Measurements from ENCODE around the gene KDM4C.

DNA sequence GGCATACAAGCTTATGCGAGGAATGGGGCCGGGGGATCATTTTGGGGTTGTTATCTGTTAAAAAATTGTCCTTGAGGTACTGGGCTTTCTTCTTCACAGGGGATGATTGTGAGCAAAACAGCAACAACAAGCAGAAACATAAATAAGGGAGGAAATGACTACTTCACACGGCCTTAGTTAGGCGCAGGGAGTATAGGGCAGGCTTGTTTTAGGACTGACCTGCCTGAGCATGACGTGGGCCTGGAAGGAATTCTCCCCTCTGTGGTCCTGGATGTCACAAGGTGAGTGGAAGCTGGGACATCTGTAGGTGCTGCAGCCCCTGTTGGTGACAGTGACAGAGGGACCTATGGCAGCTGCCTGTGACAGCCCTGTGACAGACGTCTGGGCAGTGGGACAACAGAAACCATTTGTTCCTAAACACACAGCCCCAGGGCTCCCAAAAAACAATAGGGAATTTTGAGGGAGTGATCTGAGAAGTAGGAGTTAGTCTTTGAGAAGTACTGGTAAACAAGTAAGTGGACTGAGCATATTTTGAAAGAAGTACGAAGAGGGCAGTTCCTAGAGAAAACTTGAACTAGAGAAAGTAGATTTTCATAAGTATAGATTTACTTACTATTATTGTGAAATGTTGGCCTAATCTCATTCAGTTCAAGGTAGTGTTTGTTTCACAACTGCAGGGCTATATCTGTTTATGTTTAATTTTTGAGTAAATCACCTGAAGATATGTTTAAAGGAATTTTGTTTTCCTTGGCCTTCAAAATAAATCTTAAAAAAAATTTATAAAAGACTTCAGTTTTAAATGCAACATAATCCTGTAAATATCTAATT lies 113.1 kb downstream of the KDM4C start:
- TF ChIP-seq EZH2 (IDR thresholded peaks at IDR 0.05; ENCODE audit: insufficient read depth, poor library complexity, severe bottlenecking) (no peak), EZH2phosphoT487 (IDR thresholded peaks at IDR 0.05; ENCODE audit: insufficient read depth, low read depth) (no peak)
